HG03066 (cell line): ENCODE data around the gene JPH3.

ENCODE experiments used
- ATAC-seq: cut with Tn5 transposase; IDR thresholded peaks from one replicate; pipeline ENCODE4 v1.9.1; 2021; ENCODE audit warnings: low read depth; ENCODE audit not compliant: unreplicated experiment

Gene JPH3

DNA sequence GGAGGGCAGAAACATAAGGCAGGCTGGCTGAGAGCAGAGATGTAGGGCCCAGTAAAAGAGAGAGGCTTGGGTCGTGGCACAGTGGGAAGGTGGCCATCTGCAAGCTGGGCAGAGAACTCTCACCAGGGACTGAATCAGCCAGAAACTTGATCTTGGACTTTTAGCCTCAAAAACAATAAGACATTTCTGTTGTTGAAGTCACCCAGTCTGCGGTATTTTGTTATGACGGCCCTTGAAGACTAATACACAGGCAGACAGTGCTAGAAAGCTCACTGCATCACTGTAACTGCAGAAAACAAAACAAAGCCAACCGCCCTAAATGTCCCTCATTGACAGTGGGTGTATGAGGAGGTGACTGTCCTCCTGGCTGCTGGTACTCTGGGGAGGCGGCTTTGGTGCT lies 3.9 kb upstream of the JPH3 start:
- no peak for ATAC-seq

DNA sequence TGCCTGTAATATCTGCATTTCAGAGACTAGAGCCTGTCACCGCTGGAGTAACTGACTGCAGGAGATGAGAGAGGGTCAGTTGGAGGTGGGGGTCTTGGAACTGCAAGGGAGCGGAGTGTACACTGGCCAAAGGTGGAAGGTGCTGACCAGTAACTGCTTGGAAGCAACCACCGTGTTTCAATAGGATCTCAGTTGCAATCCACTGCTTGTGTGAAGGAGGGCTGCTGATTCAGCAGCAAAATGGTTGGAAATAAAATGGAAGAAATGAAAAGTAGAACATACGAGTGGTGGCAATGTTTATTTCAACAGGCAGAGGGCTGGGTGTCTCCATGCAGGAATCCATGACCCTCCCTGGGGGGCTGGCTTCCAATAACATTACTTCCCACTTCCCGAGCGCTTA lies 2.1 kb upstream of the JPH3 start:
- ATAC-seq: no peak

DNA sequence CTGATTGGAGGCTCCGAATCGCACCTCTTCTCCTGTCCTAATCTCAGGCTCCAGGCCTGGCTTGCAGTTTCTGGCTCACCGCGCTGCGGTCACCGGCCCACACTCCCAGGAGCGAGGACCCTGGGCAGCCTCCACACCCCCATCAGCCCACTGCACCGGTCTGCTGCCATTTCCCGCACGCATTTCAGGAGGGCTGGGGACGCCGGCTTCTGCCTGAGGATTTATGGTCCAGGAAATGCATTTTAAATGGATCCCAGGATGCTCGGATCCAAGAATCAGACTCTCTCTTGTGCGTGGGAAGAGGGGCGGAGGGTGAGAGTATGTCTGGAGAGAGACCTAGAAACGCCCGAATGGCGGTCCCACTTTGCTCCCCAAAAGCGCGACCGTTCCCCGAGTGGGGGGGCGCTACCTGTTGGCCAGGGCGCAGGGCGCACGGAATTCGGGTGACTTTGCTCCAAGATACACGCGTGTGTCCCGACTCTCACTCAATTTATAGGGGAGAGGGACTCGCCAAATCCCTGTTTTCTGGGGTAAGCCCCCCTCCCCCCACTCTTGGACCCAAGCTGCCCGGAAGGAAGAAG lies 817 bp upstream of the JPH3 start:
- ATAC-seq: no peak

DNA sequence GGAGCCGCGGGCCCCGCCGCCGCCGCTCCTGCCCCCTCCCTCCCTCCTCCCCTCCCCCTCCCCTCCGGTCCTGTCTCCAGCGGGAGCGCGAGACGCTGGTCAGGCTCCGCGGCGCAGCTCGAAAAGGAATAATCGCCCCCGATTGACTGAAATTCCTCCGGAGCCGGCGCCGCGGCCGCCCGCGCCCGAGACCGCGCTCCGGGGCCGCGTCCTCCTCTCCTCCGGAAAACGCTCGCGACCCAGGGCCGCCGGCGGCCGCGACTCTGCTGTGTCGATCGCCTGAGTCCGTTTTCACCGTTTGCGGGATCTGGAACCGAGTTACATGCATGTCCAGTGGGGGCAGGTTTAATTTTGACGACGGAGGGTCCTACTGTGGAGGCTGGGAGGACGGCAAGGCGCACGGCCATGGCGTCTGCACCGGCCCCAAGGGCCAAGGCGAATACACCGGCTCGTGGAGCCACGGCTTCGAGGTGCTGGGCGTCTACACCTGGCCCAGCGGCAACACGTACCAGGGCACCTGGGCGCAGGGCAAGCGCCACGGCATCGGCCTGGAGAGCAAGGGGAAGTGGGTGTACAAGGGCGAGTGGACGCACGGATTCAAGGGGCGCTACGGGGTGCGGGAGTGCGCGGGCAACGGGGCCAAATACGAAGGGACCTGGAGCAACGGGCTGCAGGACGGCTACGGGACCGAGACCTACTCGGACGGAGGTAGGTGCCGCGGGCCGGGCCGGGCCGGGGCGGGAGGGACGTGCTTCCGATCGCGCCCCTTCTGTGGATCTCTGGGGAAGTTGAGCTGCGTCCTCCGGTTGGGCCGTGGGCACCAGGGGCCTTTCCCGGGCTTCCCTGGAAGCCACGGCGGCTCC lies 744 bp downstream of the JPH3 start:
- ATAC-seq: no peak

- ATAC-seq: no peak
Measured at GRCh38 chr16:87603684-87604633, 1.7 kb downstream of the JPH3 start.

DNA sequence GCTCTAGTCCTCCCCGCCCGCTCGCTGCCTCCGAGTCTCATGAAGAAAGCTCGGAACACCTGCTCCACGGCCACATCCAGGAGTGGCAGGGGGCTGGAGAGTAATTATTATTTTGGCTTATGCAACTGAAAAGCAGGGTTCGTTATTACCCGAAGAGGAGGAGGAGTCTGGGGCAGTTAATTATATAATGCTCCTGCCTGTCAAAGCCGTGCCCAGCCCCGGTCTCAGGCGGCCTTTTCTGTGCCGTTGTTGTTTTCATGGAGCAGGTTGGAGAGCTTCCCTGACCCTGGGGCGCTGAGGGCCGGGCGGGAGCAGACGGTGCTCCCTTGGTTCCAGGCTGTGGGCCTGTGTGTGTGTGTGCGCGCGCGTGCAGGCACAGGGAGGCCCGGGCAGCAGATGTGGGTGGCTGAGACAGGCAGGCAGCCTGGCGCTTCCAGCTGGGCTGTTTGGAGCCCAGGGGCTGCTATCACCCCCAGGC lies 2.4 kb downstream of the JPH3 start:
- no peak for ATAC-seq

DNA sequence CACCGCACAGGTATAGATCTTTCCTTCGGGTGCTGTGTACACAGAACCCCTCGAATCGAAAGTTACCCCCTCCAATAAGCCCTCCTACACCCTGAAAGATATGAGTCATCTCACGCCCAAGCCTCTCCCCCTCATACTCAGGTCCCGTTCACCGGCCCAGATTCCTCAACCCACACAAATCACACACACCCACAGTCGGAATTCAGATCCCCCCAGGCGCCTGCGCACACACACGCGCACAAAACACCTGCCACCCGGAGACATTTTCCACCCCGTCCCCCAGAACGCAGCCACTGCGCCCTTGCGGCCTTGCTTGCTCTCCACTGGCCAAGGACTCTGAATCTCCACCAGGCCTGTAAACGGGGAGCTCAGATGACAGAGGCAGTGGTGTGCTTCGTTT lies 4.9 kb downstream of the JPH3 start:
- no peak for ATAC-seq

DNA sequence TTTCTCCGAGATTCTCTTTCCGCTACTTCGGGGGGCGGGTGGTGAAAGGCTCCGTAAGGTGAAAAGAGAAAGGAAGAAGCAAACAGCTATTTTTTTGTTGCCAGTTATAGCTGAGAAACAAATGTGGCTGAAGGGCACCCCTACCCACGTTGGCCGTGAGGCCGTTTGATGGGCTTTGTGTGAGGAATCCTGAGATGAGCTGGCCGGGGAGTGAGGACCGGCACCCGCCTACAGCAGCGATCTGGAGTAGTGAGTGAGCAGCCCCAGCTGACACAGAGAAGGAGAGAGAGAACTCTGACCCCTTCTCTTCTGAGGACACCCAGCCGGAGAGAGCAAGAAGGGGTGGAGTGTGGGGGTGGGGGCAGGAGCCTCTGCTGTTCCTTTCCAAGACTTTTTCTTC lies 5.6 kb downstream of the JPH3 start:
- no peak for ATAC-seq

DNA sequence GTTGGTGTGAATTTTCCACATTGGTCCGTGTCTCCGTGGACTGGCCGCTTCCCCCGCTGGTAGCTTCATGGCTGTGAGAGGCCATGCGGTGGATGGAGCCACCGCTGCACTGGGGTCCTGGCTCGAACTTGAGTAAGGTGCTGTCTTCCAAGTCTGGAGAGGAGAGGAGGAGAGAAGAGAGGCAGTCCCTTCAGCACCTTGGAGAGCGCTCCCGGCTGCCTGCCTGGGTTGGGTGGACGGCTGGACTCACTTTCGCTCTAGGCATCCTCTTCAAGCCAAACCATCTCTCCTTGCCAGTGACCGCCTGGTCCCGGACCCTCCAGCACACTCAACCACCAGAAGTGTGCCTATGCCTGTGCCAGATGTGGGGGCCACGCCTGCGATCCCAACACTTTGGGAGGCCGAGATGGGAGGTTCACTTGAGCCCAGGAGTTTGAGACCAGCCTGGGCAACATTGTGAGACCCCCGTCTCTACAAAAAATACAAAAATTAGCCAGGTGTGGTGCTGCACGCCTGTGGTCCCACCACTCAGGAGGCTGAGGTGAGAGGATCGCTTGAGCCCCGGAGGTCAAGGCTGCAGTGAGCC lies 6.2 kb downstream of the JPH3 start:
- no peak for ATAC-seq

GRCh38 chr16:87610026-87610425 lies 7.7 kb downstream of the JPH3 start:
- ATAC-seq: no peak

DNA sequence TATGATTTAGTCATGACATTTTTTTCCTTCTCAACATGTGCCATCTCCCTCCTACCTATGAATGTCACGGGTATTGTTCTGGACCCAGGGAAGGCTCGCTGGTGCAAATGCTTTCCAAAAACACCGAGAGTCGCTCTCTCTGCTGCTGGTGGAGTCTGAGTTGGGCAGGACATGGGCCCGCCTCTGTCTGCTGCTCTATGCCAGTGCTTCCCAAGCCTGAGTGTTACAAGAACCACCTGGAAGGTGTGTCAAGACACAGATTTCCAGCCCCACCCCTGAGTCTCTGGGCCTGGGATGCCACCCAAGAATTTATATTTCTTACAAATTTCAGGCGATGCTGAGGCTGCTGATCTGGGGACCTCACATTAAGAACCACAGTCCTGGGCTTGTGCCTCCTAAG lies 9.1 kb downstream of the JPH3 start:
- ATAC-seq: no peak

- no peak for ATAC-seq
Measured at GRCh38 chr16:87613961-87614360, 11.7 kb downstream of the JPH3 start.

- ATAC-seq: no peak
Measured at GRCh38 chr16:87615621-87616041, 13.3 kb downstream of the JPH3 start.

DNA sequence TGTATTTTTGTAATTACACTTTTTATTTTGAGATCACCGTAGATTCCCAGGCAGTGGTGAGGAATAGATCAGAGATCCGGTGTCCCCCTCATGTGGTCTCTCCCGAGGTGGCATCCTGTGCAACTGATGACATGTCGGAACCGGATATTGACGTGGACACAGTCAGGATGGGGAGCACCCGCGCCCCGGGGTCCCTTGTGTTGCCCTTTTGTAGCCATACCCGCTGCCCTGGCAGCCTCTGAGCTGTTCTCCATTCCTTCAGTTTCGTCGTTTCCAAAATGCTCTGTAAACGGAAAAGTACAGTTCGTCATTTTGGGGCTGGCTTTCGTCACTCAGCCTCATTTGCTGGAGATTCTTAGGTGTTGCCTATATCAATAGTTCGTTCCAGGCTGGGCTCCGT lies 14.2 kb downstream of the JPH3 start:
- no peak for ATAC-seq

DNA sequence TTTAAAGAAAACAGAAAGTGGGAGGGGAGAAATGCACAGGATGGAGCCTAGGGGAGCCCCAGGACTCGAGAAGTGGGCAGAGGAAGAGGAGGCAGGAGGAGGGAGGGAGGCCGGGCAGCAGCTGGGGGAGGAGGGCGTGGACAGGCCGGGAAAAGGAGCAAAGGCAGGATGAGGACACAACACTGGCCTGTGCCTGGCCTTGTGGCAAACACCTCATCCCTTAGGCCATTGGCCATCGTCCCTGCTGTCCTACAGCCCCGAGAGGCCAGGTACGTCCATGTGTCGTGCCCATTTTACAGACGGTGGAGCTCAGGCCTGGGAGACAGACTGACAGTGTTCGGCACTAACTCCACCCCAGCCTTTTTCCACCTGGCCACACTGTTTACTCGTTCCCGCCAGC lies 15.9 kb downstream of the JPH3 start:
- ATAC-seq: no peak

DNA sequence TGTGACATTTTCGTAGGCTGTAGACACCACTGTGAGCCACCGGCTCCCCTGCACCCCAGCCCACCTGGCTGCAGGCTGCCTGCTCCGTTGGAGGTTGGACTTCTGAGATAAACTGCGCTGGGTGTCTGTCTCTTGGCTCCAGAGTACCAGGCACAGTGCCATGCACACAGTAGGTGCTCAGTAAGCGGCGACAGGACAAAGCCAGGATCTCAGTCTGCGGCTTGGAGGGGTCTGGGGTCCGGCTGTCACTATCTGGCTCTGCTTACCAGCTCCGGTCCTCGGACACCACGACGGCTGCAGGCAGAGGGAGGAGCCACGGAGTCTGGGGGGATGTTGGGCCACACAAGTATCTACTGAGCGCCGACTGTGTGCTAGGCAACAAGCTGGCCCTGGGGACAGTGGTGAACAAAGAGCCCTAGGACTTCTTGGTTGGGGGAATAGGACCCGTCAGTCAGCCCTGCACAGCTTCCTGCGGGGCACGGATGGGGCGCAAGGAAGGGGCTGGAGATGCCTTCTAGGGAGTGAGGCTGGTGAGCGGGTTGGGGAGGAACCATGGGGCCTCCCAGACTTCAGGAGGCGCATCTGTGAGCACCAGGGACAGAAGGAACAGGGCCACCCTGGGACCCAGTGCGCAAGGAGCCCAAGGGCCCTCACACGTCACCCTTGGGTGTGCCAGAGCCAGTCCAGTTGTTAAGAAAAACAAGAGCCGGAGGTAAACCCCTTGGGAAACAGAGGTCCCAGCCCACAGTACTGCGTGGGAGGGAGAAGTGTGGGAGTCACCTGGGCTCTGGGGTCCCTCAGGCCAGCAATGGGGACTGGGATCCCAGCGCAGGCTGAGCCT lies 17.3 kb downstream of the JPH3 start:
- no peak for ATAC-seq

DNA sequence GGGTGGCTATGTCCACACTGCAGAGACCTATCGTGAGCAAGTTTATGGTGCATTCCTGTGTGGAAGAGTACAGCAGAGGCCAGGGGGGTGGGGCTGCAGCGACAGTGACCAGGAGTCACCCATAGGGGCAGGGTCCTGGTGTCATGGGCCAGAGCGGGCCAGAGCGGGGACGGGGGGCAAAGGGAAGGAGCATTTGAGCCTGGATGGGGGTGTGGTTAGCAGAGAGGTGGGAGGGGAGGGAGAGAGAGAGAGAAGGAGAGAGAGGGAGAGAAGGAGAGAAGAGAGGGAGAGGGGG lies 17.8 kb downstream of the JPH3 start:
- no peak for ATAC-seq

DNA sequence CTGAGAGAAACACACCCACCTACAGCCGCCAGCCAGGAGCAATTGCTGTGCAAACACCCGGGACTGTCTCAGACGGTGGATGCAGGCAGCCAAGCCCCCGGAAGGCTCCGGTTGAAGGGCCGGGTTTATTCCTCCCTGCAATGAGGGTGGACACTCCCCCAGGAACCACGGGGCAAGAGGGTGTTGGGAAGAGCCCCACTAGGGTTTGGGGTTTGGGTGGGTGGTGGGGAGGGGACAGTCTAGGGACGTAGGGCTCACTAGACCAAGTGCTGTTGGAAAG lies 19.2 kb downstream of the JPH3 start:
- no peak for ATAC-seq

DNA sequence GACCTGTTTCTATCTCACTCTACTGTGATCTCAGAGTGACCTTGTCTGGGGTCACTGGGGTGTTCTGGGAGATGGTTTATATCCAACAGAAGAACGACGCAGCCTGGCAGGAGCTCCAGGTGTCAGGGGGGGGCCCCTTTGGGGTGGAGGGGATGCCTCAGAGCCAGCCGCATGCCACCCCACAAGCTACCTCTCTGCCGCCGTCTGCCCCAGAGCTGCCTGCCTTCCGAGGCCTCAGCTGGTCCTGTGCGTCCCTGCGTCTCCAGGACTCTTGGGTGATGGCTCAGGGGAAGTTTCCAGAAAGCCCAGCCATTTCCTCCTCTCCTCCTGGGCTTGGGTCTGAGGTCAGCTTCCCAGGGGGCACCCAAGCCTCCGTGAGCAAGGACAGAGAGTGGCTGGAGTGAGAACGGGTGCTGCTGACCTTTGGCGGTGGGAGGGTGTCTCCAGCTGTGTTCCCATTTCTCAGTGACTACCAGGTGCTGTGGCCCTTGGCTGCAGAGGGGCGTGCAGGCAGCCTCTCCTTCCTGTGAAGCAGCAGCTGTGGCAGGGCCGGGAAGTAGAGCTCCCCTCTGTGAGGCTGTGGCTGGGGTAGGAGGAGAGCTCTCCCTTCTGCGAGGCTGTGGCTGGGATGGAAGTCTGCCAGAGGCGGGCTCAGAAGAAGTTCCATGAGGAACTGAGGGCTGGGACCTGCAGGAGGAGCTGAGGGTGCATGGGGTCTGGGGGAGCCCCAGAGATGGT lies 19.8 kb downstream of the JPH3 start:
- ATAC-seq: no peak
